ENCODE data around the gene SDCCAG8.

DNA sequence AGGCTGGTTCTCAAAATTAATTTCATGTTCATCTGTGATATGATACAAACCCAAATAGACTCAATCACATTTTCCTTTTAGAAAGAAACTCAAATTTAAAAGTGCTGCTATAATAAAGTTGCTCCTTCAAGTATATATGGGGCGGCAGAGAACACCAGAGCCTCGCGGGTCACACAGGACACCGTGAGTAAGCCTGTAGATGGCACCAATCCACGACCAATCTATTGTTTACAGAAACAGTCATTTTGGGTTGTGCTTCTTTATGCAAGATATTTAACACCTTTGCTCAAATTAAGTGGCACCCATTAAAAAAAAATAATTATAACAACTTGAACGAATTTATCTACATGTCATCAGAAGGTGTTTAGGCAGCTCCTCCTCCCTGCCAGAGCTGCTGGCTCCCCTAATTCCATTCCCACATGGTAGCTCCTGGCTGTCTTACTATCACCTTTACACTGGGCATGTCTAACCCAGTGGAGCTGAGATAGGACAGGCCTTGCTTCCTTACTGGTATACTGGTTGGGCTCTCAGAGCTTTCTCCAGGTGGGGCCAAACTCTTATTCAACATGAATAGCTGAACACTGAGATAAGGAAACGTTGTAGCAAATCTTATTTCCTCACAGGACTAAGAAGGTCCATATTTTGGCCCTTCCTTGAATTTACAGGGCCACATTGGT, 287.0 kb downstream of the SDCCAG8 start:
- TF ChIP-seq, protein P1, sequence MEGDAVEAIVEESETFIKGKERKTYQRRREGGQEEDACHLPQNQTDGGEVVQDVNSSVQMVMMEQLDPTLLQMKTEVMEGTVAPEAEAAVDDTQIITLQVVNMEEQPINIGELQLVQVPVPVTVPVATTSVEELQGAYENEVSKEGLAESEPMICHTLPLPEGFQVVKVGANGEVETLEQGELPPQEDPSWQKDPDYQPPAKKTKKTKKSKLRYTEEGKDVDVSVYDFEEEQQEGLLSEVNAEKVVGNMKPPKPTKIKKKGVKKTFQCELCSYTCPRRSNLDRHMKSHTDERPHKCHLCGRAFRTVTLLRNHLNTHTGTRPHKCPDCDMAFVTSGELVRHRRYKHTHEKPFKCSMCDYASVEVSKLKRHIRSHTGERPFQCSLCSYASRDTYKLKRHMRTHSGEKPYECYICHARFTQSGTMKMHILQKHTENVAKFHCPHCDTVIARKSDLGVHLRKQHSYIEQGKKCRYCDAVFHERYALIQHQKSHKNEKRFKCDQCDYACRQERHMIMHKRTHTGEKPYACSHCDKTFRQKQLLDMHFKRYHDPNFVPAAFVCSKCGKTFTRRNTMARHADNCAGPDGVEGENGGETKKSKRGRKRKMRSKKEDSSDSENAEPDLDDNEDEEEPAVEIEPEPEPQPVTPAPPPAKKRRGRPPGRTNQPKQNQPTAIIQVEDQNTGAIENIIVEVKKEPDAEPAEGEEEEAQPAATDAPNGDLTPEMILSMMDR (IDR thresholded peaks at IDR 0.05; ENCODE audit: low read depth, low read length): peak; percentile 56
- TF ChIP-seq EZH2phosphoT487 (IDR thresholded peaks at IDR 0.05; ENCODE audit: low read depth): no peak
